Osteocyte (in vitro differentiated cells): ENCODE data around the gene RFNG. TPM values are rescaled to one million over a fixed set of nuclear protein-coding genes. Genes with fewer than 3 reads are reported as not detected.

Source experiments
- DNase-seq: peaks from one replicate; pipeline ENCODE4 v3.0.0; 2021; ENCODE audit warnings: mixed read lengths; ENCODE audit not compliant: unreplicated experiment; ENCODE audit errors: extremely low spot score
- H3K27ac Mint-ChIP-seq: one replicate; pipeline ENCODE4 v1.8.0; 2021; ENCODE audit warnings: mild to moderate bottlenecking, mixed read lengths; ENCODE audit not compliant: unreplicated experiment
- H3K27me3 Mint-ChIP-seq: one replicate; pipeline ENCODE4 v1.8.0; 2021; ENCODE audit warnings: mixed read lengths; ENCODE audit not compliant: unreplicated experiment
- H3K36me3 Mint-ChIP-seq: one replicate; pipeline ENCODE4 v1.8.0; 2021; ENCODE audit warnings: mixed read lengths; ENCODE audit not compliant: unreplicated experiment
- H3K4me1 Mint-ChIP-seq: one replicate; pipeline ENCODE4 v1.8.0; 2021; ENCODE audit warnings: mixed read lengths; ENCODE audit not compliant: unreplicated experiment
- H3K4me3 Mint-ChIP-seq: one replicate; pipeline ENCODE4 v1.8.0; 2021; ENCODE audit warnings: mild to moderate bottlenecking, moderate library complexity, mixed read lengths; ENCODE audit not compliant: unreplicated experiment
- H3K9me3 Mint-ChIP-seq: one replicate; pipeline ENCODE4 v1.8.0; 2021; ENCODE audit warnings: mixed read lengths; ENCODE audit not compliant: unreplicated experiment
- total RNA-seq: library from RNA; stranded (reverse); gene quantifications from 2 replicates; pipeline ENCODE4 v1.2.1, GENCODE V29; 2021
- TF ChIP-seq, protein P1 (sequence below): fragments of 200-600 bp; sonication (generic); IDR thresholded peaks from 2 replicates; pipeline ENCODE4 v1.5.0; 2021; ENCODE audit warnings: antibody characterized with exemption, mild to moderate bottlenecking, moderate library complexity

The RFNG gene
- total RNA-seq, 1 donor from 2014 or later: 41.0 TPM

DNA sequence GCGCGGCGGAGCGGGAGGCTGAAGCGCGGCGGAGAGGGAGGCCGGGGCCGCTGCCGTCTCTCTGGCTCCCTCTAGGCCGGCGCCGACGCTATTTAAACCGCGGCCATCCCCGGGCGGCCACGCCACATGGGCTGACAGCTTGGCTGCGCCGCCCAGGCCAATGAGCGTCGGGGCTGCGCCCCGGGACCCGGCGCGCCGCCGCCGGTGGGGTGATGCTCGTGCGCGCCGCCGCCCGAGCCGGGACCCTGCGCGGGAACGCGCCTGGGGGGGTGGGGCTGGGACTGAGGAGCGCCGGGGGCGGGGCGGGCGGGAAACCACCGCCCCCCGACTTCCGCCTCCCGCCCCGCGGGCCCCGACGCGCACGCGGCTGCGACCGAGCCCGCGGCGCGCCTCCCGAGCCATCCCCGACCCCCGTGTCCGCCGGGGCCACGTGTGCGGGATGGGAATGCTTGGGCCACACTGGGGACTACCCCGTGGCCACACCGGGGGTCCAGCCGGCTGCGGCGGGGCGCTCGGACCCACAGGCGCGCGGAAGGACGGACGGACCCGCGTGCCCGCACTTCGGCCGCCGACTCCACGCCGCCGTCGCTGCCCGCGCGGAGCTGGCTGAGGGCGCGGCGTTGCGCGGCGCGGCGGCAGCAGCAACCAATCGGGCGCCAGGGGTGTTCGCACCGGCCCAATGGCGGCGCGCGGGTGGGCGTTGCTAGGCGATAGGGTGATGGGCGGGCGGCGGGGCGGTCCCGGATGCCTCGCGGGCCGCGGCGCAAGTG, 46.7 kb upstream of the RFNG start, which contains the start of gene FASN:
TSS of gene FASN (minus strand) at position 68 of the 770 bp plus-strand sequence. CDS start 1,791 bp downstream, outside the sequence.
- TF ChIP-seq, protein P1, sequence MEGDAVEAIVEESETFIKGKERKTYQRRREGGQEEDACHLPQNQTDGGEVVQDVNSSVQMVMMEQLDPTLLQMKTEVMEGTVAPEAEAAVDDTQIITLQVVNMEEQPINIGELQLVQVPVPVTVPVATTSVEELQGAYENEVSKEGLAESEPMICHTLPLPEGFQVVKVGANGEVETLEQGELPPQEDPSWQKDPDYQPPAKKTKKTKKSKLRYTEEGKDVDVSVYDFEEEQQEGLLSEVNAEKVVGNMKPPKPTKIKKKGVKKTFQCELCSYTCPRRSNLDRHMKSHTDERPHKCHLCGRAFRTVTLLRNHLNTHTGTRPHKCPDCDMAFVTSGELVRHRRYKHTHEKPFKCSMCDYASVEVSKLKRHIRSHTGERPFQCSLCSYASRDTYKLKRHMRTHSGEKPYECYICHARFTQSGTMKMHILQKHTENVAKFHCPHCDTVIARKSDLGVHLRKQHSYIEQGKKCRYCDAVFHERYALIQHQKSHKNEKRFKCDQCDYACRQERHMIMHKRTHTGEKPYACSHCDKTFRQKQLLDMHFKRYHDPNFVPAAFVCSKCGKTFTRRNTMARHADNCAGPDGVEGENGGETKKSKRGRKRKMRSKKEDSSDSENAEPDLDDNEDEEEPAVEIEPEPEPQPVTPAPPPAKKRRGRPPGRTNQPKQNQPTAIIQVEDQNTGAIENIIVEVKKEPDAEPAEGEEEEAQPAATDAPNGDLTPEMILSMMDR: peak; percentile 65
- no peaks in the 10 kb centered on the region for H3K9me3 Mint-ChIP-seq
- peak within 1 kb of the TSS; percentile 67 for H3K4me3 Mint-ChIP-seq
- DNase-seq: peak; percentile 98
- H3K4me1 Mint-ChIP-seq: peaks cover 25% of the 10 kb centered on the region
- H3K27me3 Mint-ChIP-seq: no peaks in the 10 kb centered on the region
- peaks cover under 1% of the 10 kb centered on the region for H3K36me3 Mint-ChIP-seq
- no peak within 1 kb of the TSS for H3K27ac Mint-ChIP-seq

DNA sequence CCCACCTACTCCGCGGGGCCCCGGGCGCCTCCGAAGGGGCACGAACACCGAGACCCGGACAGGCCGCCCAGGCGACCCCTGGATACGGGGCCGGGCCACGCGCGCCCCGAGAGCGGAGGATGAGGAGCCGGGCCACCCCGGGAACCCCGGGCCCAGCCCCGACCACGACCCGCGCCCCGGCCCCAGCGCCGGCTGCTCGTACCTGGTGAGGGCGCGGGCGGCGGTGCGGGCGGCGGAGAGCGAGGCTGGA, 46.2 kb upstream of the RFNG start:
- no peaks in the 10 kb centered on the region for H3K9me3 Mint-ChIP-seq
- TF ChIP-seq, protein P1: no peak
- peaks cover 3% of the 10 kb centered on the region for H3K36me3 Mint-ChIP-seq
- H3K4me1 Mint-ChIP-seq: peaks cover 25% of the 10 kb centered on the region
- H3K27ac Mint-ChIP-seq: no peak overlapping the region
- H3K4me3 Mint-ChIP-seq: peak overlapping the region; percentile 54
- H3K27me3 Mint-ChIP-seq: no peaks in the 10 kb centered on the region
- no peak for DNase-seq

DNA sequence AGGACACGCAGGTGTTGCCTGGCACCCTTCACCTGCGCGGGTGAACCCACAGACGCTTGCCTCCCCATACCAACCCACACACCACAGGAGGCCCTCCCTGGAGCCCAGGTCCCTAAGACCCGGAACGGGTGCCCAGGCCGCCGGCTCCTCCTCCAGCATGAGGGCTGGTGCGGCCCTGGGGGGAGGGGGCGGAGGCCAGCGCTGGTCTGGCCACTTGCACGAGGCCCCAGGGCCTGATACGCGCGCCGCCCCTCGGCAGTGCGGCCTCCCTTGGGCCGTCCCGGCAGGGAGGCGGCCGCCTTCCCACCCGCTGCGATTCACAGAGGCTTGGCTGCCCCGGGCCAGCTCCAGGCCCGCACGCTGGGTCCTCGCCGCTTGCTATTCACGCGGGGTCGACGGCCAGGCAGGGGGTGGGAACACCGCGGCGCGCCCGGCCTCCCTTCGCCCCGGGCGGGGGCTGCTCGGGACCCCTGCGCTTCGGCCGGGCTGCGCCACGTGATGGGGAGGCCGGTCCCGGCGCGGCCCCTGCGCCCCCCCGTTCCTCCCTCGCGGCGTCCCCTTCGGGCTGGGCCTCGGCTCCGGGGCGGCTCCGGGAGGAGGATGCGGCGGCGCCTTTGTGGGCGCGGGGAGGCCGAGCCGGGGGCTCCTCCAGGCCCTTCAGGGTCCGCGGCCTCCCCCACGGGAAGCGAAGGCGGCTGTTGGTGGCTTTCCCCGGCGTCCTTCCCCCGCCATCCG, 45.7 kb upstream of the RFNG start:
- DNase-seq: peak; percentile 91

DNA sequence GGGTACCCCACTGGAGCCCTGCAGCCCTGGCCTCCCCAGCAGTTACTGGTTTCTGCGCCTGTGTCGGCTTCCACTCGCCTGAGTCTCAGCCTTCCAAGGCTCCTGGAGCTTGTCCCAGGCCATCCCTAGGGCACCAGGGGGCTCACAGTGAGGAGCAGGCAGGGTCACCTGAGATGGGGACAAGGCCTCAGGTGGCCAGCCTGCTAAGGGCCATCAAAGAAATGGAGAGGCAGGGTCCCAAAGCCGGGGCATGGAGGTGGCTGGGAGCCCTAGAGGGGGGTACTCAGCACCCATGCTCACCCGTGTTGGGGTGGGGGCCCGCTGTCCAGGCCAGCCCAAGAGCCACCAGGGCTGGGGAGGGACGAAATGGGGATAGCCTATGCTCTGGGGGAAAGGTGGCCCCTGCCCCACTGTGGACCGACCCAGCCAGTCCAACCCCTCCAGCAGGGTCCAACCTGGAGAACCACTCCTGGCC, 45.1 kb upstream of the RFNG start:
- Mint-ChIP-seq H3K4me3 (peak overlapping the region; percentile 67), H3K9me3 (no peaks in the 10 kb centered on the region), H3K4me1 (peaks cover 25% of the 10 kb centered on the region), H3K36me3 (peaks cover 3% of the 10 kb centered on the region), H3K27ac (no peak overlapping the region), H3K27me3 (no peaks in the 10 kb centered on the region)
- TF ChIP-seq, protein P1: no peak
- no peak for DNase-seq

More for the DNA sequence above, 45.7 kb upstream of the RFNG start:
- Mint-ChIP-seq H3K27ac (no peak overlapping the region), H3K9me3 (no peaks in the 10 kb centered on the region), H3K27me3 (no peaks in the 10 kb centered on the region), H3K4me3 (peak overlapping the region; percentile 67), H3K4me1 (peaks cover 25% of the 10 kb centered on the region), H3K36me3 (peaks cover 3% of the 10 kb centered on the region)
- TF ChIP-seq, protein P1: no peak
